LNCaP clone FGC (cell line): ENCODE measurements around the gene MEG3.

Source experiments
- DNase-seq: peaks from one replicate; pipeline ENCODE4 v3.0.0-alpha.2; 2011; ENCODE audit warnings: low read depth
- H3K4me3 ChIP-seq: 2 replicates; pipeline ENCODE4 v1.5.1; 2011; ENCODE audit warnings: mild to moderate bottlenecking, low read depth, low read length, control low read depth
- CTCF ChIP-seq: IDR thresholded peaks from 2 replicates; pipeline ENCODE4 v1.5.1; 2012; ENCODE audit warnings: mild to moderate bottlenecking; ENCODE audit not compliant: control insufficient read depth, insufficient read depth; ENCODE audit errors: extremely low read depth

MEG3 gene

GRCh38 chr14:100824901-100825712 lies 811 bp upstream of the MEG3 start:
- TF ChIP-seq CTCF, result no peak
- H3K4me3 ChIP-seq, result no peak overlapping the region
- no peak for DNase-seq

GRCh38 chr14:100826391-100827100 lies 628 bp downstream of the MEG3 start:
- DNase-seq, result no peak
- no peak overlapping the region for H3K4me3 ChIP-seq
- TF ChIP-seq CTCF, result no peak

- peak; percentile 49 for TF ChIP-seq CTCF
- no peak for DNase-seq
These were observed 1.4 kb downstream of the MEG3 start for GRCh38 chr14:100827101-100828021.

GRCh38 chr14:100828031-100828769 lies 2.3 kb downstream of the MEG3 start:
- TF ChIP-seq CTCF, result no peak
- H3K4me3 ChIP-seq, result no peak overlapping the region
- no peak for DNase-seq

More at GRCh38 chr14:100827101-100828021, 1.4 kb downstream of the MEG3 start:
- no peak overlapping the region for H3K4me3 ChIP-seq

GRCh38 chr14:100830681-100831080 lies 4.8 kb downstream of the MEG3 start:
- TF ChIP-seq CTCF, result no peak
- H3K4me3 ChIP-seq, result no peak overlapping the region
- no peak for DNase-seq

GRCh38 chr14:100832311-100832960 lies 6.5 kb downstream of the MEG3 start:
- no peak for DNase-seq
- no peak for TF ChIP-seq CTCF
- no peak overlapping the region for H3K4me3 ChIP-seq
